ENCODE results near the gene AFF2.

AFF2 gene

DNA sequence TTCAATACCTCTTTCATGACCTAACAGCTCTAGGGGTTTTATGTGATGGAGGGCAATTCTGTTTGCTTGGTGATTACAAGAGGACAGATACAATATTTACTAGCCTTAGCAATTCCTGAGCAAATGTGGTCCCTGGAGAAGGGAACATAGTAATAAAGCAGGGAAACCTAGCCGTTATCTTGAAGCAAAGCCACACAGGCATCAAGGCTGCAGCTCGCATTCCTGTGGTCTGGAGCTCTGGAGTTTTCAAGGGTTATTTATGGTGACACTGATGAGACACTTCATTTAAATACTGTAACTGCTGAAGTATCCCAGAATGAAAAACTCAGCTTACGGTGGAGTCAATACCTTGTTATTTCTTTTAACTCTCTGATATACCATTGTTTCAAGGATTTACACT, 66.8 kb downstream of the AFF2 start:
- Histone ChIP-seq H3K36me3 (ENCODE audit: control insufficient read depth in 1 of 2, insufficient read depth in 2 of 2, low read length in 2 of 2) (no peaks in the 10 kb centered on the region), H3K9me3 (ENCODE audit: control insufficient read depth in 1 of 2, low read length in 2 of 2) (no peaks in the 10 kb centered on the region), H3K4me1 (ENCODE audit: control insufficient read depth in 1 of 2, insufficient read depth in 2 of 2, low read length in 2 of 2) (no peaks in the 10 kb centered on the region), H3K27me3 (ENCODE audit: low read depth, low read length) (no peaks in the 10 kb centered on the region), H3K4me3 (ENCODE audit: low read depth in 1 of 2, low read length in 2 of 2) (no peak overlapping the region), H3K27ac (ENCODE audit: low read length) (no peak overlapping the region)

DNA sequence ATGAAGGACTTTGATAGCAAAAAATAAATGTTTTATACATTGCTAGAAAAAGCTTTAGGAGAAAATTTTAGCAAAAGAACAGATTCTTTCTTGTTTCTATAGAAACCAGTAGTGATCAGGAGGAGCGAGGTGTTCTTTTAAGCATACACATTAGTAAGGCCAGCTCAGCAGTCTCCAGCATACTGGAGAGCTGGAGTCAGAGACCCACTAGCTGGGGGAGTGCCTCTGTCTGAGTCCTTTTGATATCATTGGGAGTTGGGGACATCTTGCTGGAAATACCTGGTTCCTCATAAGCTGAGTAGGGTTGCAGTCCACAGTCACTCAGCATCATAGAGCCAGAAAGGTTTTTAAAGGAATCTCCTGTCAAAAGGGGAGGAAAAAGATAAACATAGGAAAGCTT, 67.4 kb downstream of the AFF2 start:
- H3K36me3 ChIP-seq (ENCODE audit: control insufficient read depth in 1 of 2, insufficient read depth in 2 of 2, low read length in 2 of 2), result no peaks in the 10 kb centered on the region
- H3K4me1 ChIP-seq (ENCODE audit: control insufficient read depth in 1 of 2, insufficient read depth in 2 of 2, low read length in 2 of 2), result no peaks in the 10 kb centered on the region
- no peak overlapping the region for H3K4me3 ChIP-seq (ENCODE audit: low read depth in 1 of 2, low read length in 2 of 2)
- no peaks in the 10 kb centered on the region for H3K27me3 ChIP-seq (ENCODE audit: low read depth, low read length)
- no peak overlapping the region for H3K27ac ChIP-seq (ENCODE audit: low read length)
- H3K9me3 ChIP-seq (ENCODE audit: control insufficient read depth in 1 of 2, low read length in 2 of 2), result no peaks in the 10 kb centered on the region

DNA sequence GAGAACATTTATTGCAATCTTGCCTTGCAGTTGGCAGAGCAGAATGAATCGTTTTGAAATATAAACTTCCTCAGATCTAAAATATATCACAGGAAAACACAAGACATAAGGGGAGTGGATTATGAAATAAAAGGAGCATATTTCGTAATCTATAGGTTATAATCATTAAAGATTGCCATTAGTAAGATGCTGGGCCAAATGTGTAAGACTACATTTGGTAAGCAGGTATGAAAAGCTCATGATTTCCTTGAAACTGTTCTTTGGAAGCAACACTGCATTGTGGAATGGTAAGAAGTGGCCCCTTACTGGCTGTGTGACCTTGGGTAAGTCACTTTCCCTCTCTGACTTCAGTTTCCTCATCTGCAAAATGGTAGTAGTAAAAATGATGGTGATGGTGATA, 68.3 kb downstream of the AFF2 start:
- Histone ChIP-seq H3K9me3 (ENCODE audit: control insufficient read depth in 1 of 2, low read length in 2 of 2) (no peaks in the 10 kb centered on the region), H3K27ac (ENCODE audit: low read length) (no peak overlapping the region), H3K4me3 (ENCODE audit: low read depth in 1 of 2, low read length in 2 of 2) (no peak overlapping the region), H3K4me1 (ENCODE audit: control insufficient read depth in 1 of 2, insufficient read depth in 2 of 2, low read length in 2 of 2) (no peaks in the 10 kb centered on the region), H3K36me3 (ENCODE audit: control insufficient read depth in 1 of 2, insufficient read depth in 2 of 2, low read length in 2 of 2) (no peaks in the 10 kb centered on the region), H3K27me3 (ENCODE audit: low read depth, low read length) (no peaks in the 10 kb centered on the region)

DNA sequence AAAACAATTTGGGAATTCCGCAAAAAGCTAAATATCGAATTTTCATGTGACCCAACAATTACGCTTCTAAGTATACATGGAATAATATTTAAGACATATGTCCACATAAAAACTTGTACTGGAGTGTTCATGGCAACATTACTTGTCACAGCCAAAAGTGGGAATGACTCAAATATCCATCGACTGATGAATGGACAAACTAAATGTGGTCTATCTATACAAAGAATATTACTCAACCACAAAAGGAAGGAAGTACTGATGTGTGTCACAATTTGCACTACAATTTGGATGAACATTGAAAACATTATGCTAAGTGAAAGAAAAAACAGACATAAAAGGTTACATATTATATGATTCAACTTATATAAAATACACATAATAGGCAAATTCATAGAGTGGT, 71.9 kb downstream of the AFF2 start:
- H3K36me3 ChIP-seq (ENCODE audit: control insufficient read depth in 1 of 2, insufficient read depth in 2 of 2, low read length in 2 of 2), result no peaks in the 10 kb centered on the region
- H3K27ac ChIP-seq (ENCODE audit: low read length), result no peak overlapping the region
- H3K27me3 ChIP-seq (ENCODE audit: low read depth, low read length), result no peaks in the 10 kb centered on the region
- no peak overlapping the region for H3K4me3 ChIP-seq (ENCODE audit: low read depth in 1 of 2, low read length in 2 of 2)
- H3K4me1 ChIP-seq (ENCODE audit: control insufficient read depth in 1 of 2, insufficient read depth in 2 of 2, low read length in 2 of 2), result no peaks in the 10 kb centered on the region
- H3K9me3 ChIP-seq (ENCODE audit: control insufficient read depth in 1 of 2, low read length in 2 of 2), result no peaks in the 10 kb centered on the region

DNA sequence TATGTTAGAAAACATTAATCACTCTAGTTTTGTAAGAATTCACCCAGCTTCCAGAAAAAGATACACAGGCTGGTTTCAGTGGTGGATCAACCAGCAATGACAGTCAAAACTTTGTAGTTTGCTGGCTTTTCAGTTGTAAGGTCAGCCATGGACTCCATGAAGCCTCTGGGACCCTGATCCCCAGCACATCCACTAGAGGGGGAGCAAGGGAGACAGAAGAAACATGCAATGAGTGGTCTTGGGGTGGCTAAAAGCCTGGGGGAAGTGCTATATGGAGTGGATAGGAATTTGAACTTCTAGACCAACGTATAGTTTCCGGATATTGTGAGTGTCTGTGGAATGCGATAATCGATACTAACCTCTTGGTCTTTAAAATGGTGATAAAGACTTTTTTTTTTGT, 72.7 kb downstream of the AFF2 start:
- H3K27me3 ChIP-seq (ENCODE audit: low read depth, low read length), result no peaks in the 10 kb centered on the region
- no peak overlapping the region for H3K27ac ChIP-seq (ENCODE audit: low read length)
- H3K4me1 ChIP-seq (ENCODE audit: control insufficient read depth in 1 of 2, insufficient read depth in 2 of 2, low read length in 2 of 2), result no peaks in the 10 kb centered on the region
- no peak overlapping the region for H3K4me3 ChIP-seq (ENCODE audit: low read depth in 1 of 2, low read length in 2 of 2)
- no peaks in the 10 kb centered on the region for H3K9me3 ChIP-seq (ENCODE audit: control insufficient read depth in 1 of 2, low read length in 2 of 2)
- H3K36me3 ChIP-seq (ENCODE audit: control insufficient read depth in 1 of 2, insufficient read depth in 2 of 2, low read length in 2 of 2), result no peaks in the 10 kb centered on the region

DNA sequence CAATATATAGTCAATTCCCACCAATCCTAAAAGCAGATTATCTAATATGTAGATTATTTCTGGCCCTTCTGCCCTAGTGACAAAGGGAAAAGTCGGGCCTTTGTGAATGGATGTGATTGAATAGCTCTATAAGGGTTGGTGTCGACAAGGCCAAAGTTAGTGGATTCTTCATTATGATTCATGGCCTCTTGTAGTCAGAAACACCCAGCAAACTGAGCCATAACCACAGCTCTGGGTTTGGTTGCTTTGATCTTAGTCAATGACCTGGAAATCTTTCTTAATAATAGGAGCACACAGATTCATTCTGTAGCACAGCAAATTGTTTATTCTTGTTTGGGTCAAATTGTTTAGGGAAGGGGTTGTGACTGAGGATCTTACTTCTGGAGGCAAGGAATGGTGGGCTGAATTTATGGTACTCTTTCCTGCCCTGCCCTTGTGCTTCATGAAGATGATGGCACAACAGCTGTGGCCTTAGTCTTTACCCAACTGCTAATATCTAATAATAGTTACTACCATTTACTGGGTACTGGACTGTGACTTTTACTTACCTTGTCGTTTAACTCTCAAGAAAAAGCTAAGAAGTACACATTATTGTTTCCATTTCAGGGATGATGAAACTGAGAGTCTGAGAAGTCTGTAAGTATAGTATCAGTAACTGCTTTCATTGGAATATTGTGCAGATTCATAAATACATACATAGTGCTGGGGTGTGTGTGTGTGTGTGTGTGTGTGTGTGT, 74.0 kb downstream of the AFF2 start:
- H3K27ac ChIP-seq (ENCODE audit: low read length), result no peak overlapping the region
- no peaks in the 10 kb centered on the region for H3K9me3 ChIP-seq (ENCODE audit: control insufficient read depth in 1 of 2, low read length in 2 of 2)
- H3K4me1 ChIP-seq (ENCODE audit: control insufficient read depth in 1 of 2, insufficient read depth in 2 of 2, low read length in 2 of 2), result no peaks in the 10 kb centered on the region
- no peaks in the 10 kb centered on the region for H3K36me3 ChIP-seq (ENCODE audit: control insufficient read depth in 1 of 2, insufficient read depth in 2 of 2, low read length in 2 of 2)
- H3K4me3 ChIP-seq (ENCODE audit: low read depth in 1 of 2, low read length in 2 of 2), result no peak overlapping the region
- H3K27me3 ChIP-seq (ENCODE audit: low read depth, low read length), result no peaks in the 10 kb centered on the region

DNA sequence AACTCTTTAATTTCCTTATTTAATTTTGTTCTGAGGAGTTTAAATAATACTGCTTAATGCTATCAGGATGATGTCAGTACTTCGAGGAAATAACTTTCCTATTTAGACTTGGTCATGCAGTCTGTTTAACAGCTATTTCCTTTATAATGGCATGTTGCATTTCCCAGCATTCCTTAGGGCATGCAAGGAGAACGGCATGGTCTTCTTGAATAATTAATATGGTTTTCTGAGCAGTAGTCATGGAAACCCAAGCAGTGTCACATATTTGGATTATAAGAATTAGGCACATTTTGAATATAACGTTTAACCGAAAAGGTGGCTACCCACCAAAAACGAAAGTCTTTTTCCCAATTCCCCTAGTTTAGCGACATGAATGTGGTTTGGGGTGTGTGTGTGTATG, 76.0 kb downstream of the AFF2 start:
- H3K27ac ChIP-seq (ENCODE audit: low read length), result no peak overlapping the region
- no peaks in the 10 kb centered on the region for H3K36me3 ChIP-seq (ENCODE audit: control insufficient read depth in 1 of 2, insufficient read depth in 2 of 2, low read length in 2 of 2)
- no peaks in the 10 kb centered on the region for H3K9me3 ChIP-seq (ENCODE audit: control insufficient read depth in 1 of 2, low read length in 2 of 2)
- H3K27me3 ChIP-seq (ENCODE audit: low read depth, low read length), result no peaks in the 10 kb centered on the region
- H3K4me1 ChIP-seq (ENCODE audit: control insufficient read depth in 1 of 2, insufficient read depth in 2 of 2, low read length in 2 of 2), result no peaks in the 10 kb centered on the region
- H3K4me3 ChIP-seq (ENCODE audit: low read depth in 1 of 2, low read length in 2 of 2), result no peak overlapping the region

DNA sequence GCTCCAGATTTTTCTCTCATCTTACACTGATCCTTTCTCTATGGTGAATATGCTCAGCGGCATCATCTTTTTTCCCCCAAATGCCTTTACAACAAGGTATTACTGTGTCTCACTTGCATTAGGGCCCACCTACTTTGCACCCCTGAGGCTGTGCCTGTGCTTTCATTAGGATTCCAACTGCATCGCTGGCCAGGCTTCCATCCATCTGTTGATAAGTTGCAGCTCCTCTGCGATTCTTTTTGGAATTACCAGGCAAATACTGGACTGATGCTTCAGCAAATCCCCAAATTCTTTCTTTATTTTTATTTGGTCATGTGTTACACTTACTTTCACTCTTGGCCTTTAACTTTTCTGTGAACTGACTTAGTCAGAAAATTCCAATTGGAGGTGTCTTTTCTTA, 77.3 kb downstream of the AFF2 start:
- no peak overlapping the region for H3K27ac ChIP-seq (ENCODE audit: low read length)
- H3K27me3 ChIP-seq (ENCODE audit: low read depth, low read length), result no peaks in the 10 kb centered on the region
- no peaks in the 10 kb centered on the region for H3K4me1 ChIP-seq (ENCODE audit: control insufficient read depth in 1 of 2, insufficient read depth in 2 of 2, low read length in 2 of 2)
- no peaks in the 10 kb centered on the region for H3K9me3 ChIP-seq (ENCODE audit: control insufficient read depth in 1 of 2, low read length in 2 of 2)
- H3K36me3 ChIP-seq (ENCODE audit: control insufficient read depth in 1 of 2, insufficient read depth in 2 of 2, low read length in 2 of 2), result no peaks in the 10 kb centered on the region
- no peak overlapping the region for H3K4me3 ChIP-seq (ENCODE audit: low read depth in 1 of 2, low read length in 2 of 2)

DNA sequence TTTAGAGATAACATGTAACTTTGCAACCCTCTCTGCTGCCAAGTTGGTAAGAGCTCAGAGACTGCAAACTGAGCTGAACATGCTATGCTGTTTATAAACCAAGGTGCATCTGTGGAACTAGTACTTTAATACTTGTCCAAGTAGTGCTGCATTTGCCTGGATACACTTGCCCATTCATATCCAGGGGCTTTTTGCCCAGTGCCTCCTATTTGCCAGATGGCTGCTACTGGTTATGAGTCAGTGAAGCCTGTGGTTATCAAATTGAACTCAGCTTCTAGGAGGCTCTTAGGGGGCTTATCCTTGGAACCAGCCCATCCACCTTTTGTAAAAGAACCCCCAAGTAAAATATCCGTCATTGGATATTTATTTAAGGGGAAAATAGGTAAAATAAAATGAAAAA, 79.6 kb downstream of the AFF2 start:
- Histone ChIP-seq H3K27me3 (ENCODE audit: low read depth, low read length) (no peaks in the 10 kb centered on the region), H3K4me1 (ENCODE audit: control insufficient read depth in 1 of 2, insufficient read depth in 2 of 2, low read length in 2 of 2) (no peaks in the 10 kb centered on the region), H3K27ac (ENCODE audit: low read length) (no peak overlapping the region), H3K36me3 (ENCODE audit: control insufficient read depth in 1 of 2, insufficient read depth in 2 of 2, low read length in 2 of 2) (no peaks in the 10 kb centered on the region), H3K4me3 (ENCODE audit: low read depth in 1 of 2, low read length in 2 of 2) (no peak overlapping the region), H3K9me3 (ENCODE audit: control insufficient read depth in 1 of 2, low read length in 2 of 2) (no peaks in the 10 kb centered on the region)

DNA sequence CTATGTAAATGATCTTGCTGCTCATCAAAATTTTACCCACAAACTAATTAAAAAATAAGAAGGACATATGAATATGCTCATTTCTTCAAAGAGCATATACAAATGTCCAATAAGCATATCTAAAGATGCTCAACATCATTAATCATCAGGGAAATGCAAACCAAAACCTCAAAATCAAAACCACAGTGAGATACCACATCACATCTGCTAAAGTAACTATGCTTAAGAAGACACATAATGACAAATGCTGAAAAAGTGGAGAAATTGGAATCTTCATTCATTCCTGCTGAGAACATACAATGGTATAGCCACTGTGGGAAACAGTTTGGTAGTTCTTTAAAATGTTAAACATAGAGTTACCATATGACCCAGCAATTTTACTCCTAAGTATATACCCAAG, 81.9 kb downstream of the AFF2 start:
- H3K4me3 ChIP-seq (ENCODE audit: low read depth in 1 of 2, low read length in 2 of 2), result no peak overlapping the region
- no peaks in the 10 kb centered on the region for H3K36me3 ChIP-seq (ENCODE audit: control insufficient read depth in 1 of 2, insufficient read depth in 2 of 2, low read length in 2 of 2)
- H3K27ac ChIP-seq (ENCODE audit: low read length), result no peak overlapping the region
- no peaks in the 10 kb centered on the region for H3K27me3 ChIP-seq (ENCODE audit: low read depth, low read length)
- H3K4me1 ChIP-seq (ENCODE audit: control insufficient read depth in 1 of 2, insufficient read depth in 2 of 2, low read length in 2 of 2), result no peaks in the 10 kb centered on the region
- no peaks in the 10 kb centered on the region for H3K9me3 ChIP-seq (ENCODE audit: control insufficient read depth in 1 of 2, low read length in 2 of 2)

DNA sequence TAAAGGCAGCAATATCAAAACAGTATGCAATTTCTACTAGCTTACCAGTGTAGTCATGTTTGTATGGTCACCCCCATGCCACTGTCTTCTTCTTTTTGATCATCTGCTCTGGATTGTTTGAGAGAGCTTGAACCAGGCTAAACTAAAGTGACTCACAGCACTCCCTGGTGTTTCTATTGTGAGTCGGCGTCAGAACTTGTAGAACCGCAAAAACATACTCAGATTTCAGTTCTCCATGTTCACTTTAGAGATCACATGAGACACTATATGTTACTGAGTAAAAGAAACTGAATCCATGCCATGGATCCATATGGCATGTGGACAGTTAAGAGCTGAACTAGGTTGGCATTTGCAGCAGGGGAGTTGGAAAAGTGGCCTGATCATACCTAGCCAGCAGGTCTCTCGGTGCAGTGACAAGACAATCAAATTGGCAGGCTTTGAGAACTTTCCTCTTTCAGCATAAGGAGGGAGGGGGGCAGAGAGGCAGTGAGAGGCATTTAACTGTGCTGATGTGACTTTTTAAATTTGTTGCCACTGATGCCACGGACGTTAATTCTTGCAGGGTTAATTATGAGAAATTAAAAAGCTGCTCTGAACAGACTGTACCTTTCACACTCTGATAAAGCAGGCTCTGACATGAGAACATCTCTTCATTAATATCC, 88.4 kb downstream of the AFF2 start:
- Histone ChIP-seq H3K27me3 (ENCODE audit: low read depth, low read length) (no peaks in the 10 kb centered on the region), H3K4me3 (ENCODE audit: low read depth in 1 of 2, low read length in 2 of 2) (no peak overlapping the region), H3K4me1 (ENCODE audit: control insufficient read depth in 1 of 2, insufficient read depth in 2 of 2, low read length in 2 of 2) (no peaks in the 10 kb centered on the region), H3K9me3 (ENCODE audit: control insufficient read depth in 1 of 2, low read length in 2 of 2) (no peaks in the 10 kb centered on the region), H3K27ac (ENCODE audit: low read length) (no peak overlapping the region), H3K36me3 (ENCODE audit: control insufficient read depth in 1 of 2, insufficient read depth in 2 of 2, low read length in 2 of 2) (no peaks in the 10 kb centered on the region)

DNA sequence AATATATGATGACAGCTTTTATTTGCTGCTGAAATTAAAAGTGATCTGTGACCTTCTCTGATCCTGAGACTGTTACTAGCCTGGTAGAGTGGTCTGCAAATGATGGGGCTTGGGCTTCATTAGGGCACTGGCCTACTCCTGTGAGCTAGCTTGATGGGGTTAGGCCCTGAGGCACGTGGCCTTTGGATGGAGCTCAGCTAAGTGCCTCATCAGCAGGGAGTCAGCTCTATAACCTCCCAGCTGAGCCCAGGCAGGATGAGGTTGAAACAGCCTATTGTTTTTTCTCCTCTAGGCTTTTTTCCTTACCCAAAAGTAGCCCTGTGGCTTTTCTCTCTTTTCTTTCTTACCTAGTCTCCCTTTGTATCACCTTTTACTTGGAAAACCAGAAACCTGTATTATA, 92.2 kb downstream of the AFF2 start:
- Histone ChIP-seq H3K27ac (ENCODE audit: low read length) (no peak overlapping the region), H3K4me3 (ENCODE audit: low read depth in 1 of 2, low read length in 2 of 2) (no peak overlapping the region), H3K36me3 (ENCODE audit: control insufficient read depth in 1 of 2, insufficient read depth in 2 of 2, low read length in 2 of 2) (no peaks in the 10 kb centered on the region), H3K4me1 (ENCODE audit: control insufficient read depth in 1 of 2, insufficient read depth in 2 of 2, low read length in 2 of 2) (no peaks in the 10 kb centered on the region), H3K27me3 (ENCODE audit: low read depth, low read length) (no peaks in the 10 kb centered on the region), H3K9me3 (ENCODE audit: control insufficient read depth in 1 of 2, low read length in 2 of 2) (no peaks in the 10 kb centered on the region)

Measured in muscle layer of duodenum (tissue), 2 donors.